IMR-90 (cell line): ENCODE data around the gene C6orf15.
"Not testable (repeated sequence)": the region's sequence is repeated elsewhere in the genome, so short reads cannot be mapped to it uniquely, and the experiment has no call there.

Experiments
- POLR2A ChIP-seq: IDR thresholded peaks from 2 replicates; pipeline ENCODE4 v1.6.1; 2012; ENCODE audit warnings: mild to moderate bottlenecking, low read depth, low read length
- RFX5 ChIP-seq: IDR thresholded peaks from 2 replicates; pipeline ENCODE4 v1.8.0; 2012; ENCODE audit warnings: low read depth, mild to moderate bottlenecking, low read length, moderate library complexity
- TF ChIP-seq, protein P1 (sequence below): conservative IDR thresholded peaks from 2 replicates; pipeline ENCODE4 v1.5.1; 2012; ENCODE audit warnings: mild to moderate bottlenecking, low read depth, low read length, improper control_type of control experiment

DNA sequence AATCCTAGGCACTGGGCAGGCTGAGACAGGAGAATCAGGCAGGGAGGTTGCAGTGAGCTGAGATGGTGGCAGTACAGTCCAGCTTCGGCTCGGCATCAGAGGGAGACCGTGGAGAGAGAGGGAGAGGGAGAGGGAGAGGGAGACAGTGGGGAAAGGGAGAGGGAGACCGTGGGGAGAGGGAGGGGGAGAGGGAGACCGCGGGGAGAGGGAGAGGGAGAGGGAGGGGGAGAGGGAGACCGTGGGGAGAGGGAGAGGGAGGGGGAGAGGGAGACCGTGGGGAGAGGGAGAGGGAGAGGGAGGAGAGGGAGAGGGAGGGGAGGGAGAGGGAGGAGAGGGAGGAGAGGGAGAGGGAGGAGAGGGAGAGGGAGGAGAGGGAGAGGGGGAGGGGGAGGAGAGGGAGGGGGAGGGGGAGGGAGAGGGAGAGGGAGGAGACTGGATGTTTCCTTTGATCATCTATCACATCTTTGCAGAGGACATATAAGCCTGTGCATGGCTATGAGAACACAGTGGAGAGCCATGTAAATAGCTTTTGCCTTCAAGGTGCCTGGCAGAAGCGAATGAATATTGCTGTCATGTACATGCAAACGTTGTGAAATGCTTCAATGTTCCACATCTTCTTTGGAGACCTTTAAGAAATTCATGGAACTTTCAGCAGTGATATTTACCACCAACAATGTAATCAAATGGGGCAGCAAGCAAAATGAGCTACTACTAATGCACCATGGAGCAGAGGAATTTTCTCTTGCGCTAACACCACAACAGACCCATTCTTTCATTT, 44.3 kb downstream of the C6orf15 start:
- not testable (repeated sequence) for TF ChIP-seq RFX5, POLR2A
- TF ChIP-seq, protein P1, sequence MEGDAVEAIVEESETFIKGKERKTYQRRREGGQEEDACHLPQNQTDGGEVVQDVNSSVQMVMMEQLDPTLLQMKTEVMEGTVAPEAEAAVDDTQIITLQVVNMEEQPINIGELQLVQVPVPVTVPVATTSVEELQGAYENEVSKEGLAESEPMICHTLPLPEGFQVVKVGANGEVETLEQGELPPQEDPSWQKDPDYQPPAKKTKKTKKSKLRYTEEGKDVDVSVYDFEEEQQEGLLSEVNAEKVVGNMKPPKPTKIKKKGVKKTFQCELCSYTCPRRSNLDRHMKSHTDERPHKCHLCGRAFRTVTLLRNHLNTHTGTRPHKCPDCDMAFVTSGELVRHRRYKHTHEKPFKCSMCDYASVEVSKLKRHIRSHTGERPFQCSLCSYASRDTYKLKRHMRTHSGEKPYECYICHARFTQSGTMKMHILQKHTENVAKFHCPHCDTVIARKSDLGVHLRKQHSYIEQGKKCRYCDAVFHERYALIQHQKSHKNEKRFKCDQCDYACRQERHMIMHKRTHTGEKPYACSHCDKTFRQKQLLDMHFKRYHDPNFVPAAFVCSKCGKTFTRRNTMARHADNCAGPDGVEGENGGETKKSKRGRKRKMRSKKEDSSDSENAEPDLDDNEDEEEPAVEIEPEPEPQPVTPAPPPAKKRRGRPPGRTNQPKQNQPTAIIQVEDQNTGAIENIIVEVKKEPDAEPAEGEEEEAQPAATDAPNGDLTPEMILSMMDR: not testable (repeated sequence)
